Stomach (tissue), 4 donors: ENCODE data around the gene GALK1.

Experiments
- CTCF ChIP-seq, 7 experiments: fragments of 450-650 bp in 4 of 7; fragments of 200-600 bp in 3 of 7; sonication (generic) in 3 of 7; IDR thresholded peaks; one replicate each; pipeline ENCODE4 v1.5.1; 2016 to 2019; ENCODE audit warnings: antibody characterized with exemption in 7 of 7, control low read depth in 2 of 7, mild to moderate bottlenecking in 1 of 7
- POLR2AphosphoS5 ChIP-seq, 3 donors: sonication (generic); formaldehyde crosslinking; IDR thresholded peaks; one replicate each; pipeline ENCODE4 v1.6.1; 2016; ENCODE audit warnings: antibody characterized with exemption in 3 of 3

GRCh38 chr17:75791254-75791653, 26.3 kb upstream of the GALK1 start:
- TF ChIP-seq CTCF (IDR thresholded peaks at IDR 0.05) (no peak), POLR2AphosphoS5 (IDR thresholded peaks at IDR 0.05) (no peak)
